HCT116 (cell line): ENCODE results near the gene LACTBL1. TPM values are rescaled to one million over a fixed set of nuclear protein-coding genes. Genes with fewer than 3 reads are reported as not detected.

Source experiments
- ATAC-seq: fragments of 200-7000 bp; cut with Tn5 transposase; 2 replicates; pipeline ENCODE4 v1.9.1; 2020; ENCODE audit warnings: mild to moderate bottlenecking, moderate library complexity
- BruUV-seq: library from RNA; stranded (reverse); fragments of 400-500 nt; replicated peaks from 2 replicates; lab custom pipeline; 2021; lab: Mats Ljungman, UMichigan
- CTCF ChIA-PET: fragments of 300-600 bp; sonication (Branson Sonifier 250); formaldehyde crosslinking; loops from one replicate; lab custom pipeline; 2021; ENCODE audit warnings: antibody characterized with exemption; lab: Charles Lee
- POLR2A ChIA-PET: fragments of 300-600, 350-600 bp; sonication (Branson Sonifier 250); formaldehyde crosslinking; loops from one replicate; lab custom pipeline; 2021; ENCODE audit warnings: antibody characterized with exemption; lab: Charles Lee
- RAD21 ChIA-PET, 2 experiments: fragments of 300-600 bp; sonication (Branson Sonifier 250); formaldehyde crosslinking; loops; one replicate each; lab custom pipeline; 2023; ENCODE audit warnings: low total read pairs in 2 of 2; ENCODE audit not compliant: uncharacterized antibody in 2 of 2, unreplicated experiment in 2 of 2, low non-redundant PET in 1 of 2; lab: Charles Lee
- DNase-seq: peaks from one replicate; pipeline ENCODE4 v3.0.0-alpha.2; 2010; ENCODE audit warnings: low read depth, low spot score
- H2AFZ ChIP-seq: fragments of 200-600 bp; shearing (Covaris generic), sonication (generic); 2 replicates; pipeline ENCODE4 v1.6.1; 2017; ENCODE audit warnings: low read depth, mixed run types, mixed read lengths, antibody characterized with exemption, low read length; ENCODE audit not compliant: poor library complexity, severe bottlenecking
- H3K27ac ChIP-seq: 2 replicates; pipeline ENCODE4 v1.5.1; 2012; ENCODE audit warnings: low read depth, low read length
- H3K27me3 ChIP-seq: fragments of 200-600 bp; sonication (generic); 2 replicates; pipeline ENCODE4 v1.6.1; 2016; ENCODE audit warnings: mixed run types, low read length, mixed read lengths; ENCODE audit not compliant: insufficient read depth
- H3K36me3 ChIP-seq, 2 experiments: fragments of 200-500 bp in 1 of 2; fragments of 200-600 bp in 1 of 2; sonication (Bioruptor generic) in 1 of 2; sonication (generic) in 1 of 2; 2 replicates each; pipeline versions ENCODE4 v1.5.1 to v1.6.1; 2014 to 2016; ENCODE audit warnings: low read length in 2 of 2, inconsistent platforms in 1 of 2, mixed read lengths in 1 of 2, mixed run types in 1 of 2; ENCODE audit not compliant: insufficient read depth in 2 of 2, control insufficient read depth in 1 of 2
- H3K4me1 ChIP-seq, 2 experiments: fragments of 200-600 bp in 1 of 2; sonication (generic) in 1 of 2; 2 replicates each; pipeline versions ENCODE4 v1.5.1 to v1.6.1; 2012 to 2017; ENCODE audit warnings: low read length in 2 of 2, inconsistent platforms in 1 of 2, mild to moderate bottlenecking in 1 of 2, mixed read lengths in 1 of 2, mixed run types in 1 of 2, moderate library complexity in 1 of 2; ENCODE audit not compliant: insufficient read depth in 2 of 2, control insufficient read depth in 1 of 2
- H3K4me2 ChIP-seq: fragments of 200-600 bp; sonication (generic); 2 replicates; pipeline ENCODE4 v1.6.1; 2017; ENCODE audit warnings: mixed run types, low read length, mixed read lengths
- H3K4me3 ChIP-seq, 2 experiments: fragments of 200-600 bp in 1 of 2; sonication (generic) in 1 of 2; replicated peaks in 1 of 2; 2 replicates each; pipeline ENCODE4 v1.5.1; 2011 to 2016; ENCODE audit warnings: low read length in 2 of 2, control low read depth in 1 of 2, low read depth in 1 of 2, mild to moderate bottlenecking in 1 of 2, mixed read lengths in 1 of 2, mixed run types in 1 of 2
- H3K79me2 ChIP-seq: fragments of 200-600 bp; sonication (generic); 2 replicates; pipeline ENCODE4 v1.6.1; 2017; ENCODE audit warnings: mild to moderate bottlenecking, mixed run types, low read length, moderate library complexity, mixed read lengths; ENCODE audit not compliant: insufficient read depth
- H3K9ac ChIP-seq: fragments of 200-600 bp; sonication (generic); 2 replicates; pipeline ENCODE4 v1.6.1; 2016; ENCODE audit warnings: low read length, mixed read lengths
- H3K9me2 ChIP-seq: fragments of 200-600 bp; sonication (generic), shearing (Covaris generic); 2 replicates; pipeline ENCODE4 v1.6.1; 2017; ENCODE audit warnings: mixed run types, mild to moderate bottlenecking, moderate library complexity; ENCODE audit not compliant: insufficient read depth
- H3K9me3 ChIP-seq, 2 experiments: fragments of 200-500 bp in 1 of 2; fragments of 200-600 bp in 1 of 2; sonication (Bioruptor generic) in 1 of 2; sonication (generic) in 1 of 2; 2 replicates each; pipeline ENCODE4 v1.6.1; 2014 to 2017; ENCODE audit warnings: low read length in 2 of 2, mixed read lengths in 2 of 2, inconsistent platforms in 1 of 2, low read depth in 1 of 2, mild to moderate bottlenecking in 1 of 2, mixed run types in 1 of 2, moderate library complexity in 1 of 2; ENCODE audit not compliant: control insufficient read depth in 1 of 2, insufficient read depth in 1 of 2
- H4K20me1 ChIP-seq: fragments of 200-600 bp; sonication (generic), shearing (Covaris generic); 2 replicates; pipeline ENCODE4 v1.6.1; 2017; ENCODE audit warnings: mixed run types, mild to moderate bottlenecking, moderate library complexity; ENCODE audit not compliant: insufficient read depth
- CBX3 ChIP-seq: IDR thresholded peaks from 2 replicates; pipeline ENCODE4 v1.6.1; 2012; ENCODE audit warnings: low read depth
- ELF1 ChIP-seq: IDR thresholded peaks from 2 replicates; pipeline ENCODE4 v1.6.1; 2012; ENCODE audit warnings: low read depth, borderline replicate concordance
- EZH2phosphoT487 ChIP-seq: fragments of 200-600 bp; IDR thresholded peaks from 2 replicates; pipeline ENCODE4 v1.6.1; 2018; ENCODE audit warnings: antibody characterized with exemption, borderline replicate concordance
- JUND ChIP-seq: IDR thresholded peaks from 2 replicates; pipeline ENCODE4 v1.6.1; 2012
- POLR2AphosphoS5 ChIP-seq: IDR thresholded peaks from 2 replicates; pipeline ENCODE4 v1.6.1; 2011; ENCODE audit warnings: mild to moderate bottlenecking, low read depth, low read length, moderate library complexity
- SRF ChIP-seq: IDR thresholded peaks from 2 replicates; pipeline ENCODE4 v1.6.1; 2012; ENCODE audit warnings: low read depth
- ZFX ChIP-seq: fragments of 450-650 bp; IDR thresholded peaks from 2 replicates; pipeline ENCODE4 v1.6.1; 2017
- ZNF274 ChIP-seq: fragments of 200-500 bp; sonication (Bioruptor generic); IDR thresholded peaks from 2 replicates; pipeline ENCODE4 v1.6.1; 2014; ENCODE audit warnings: mild to moderate bottlenecking, low read depth, low read length, inconsistent platforms
- intact Hi-C: fragments of 100-400 bp; cut with micrococcal nuclease; formaldehyde crosslinking; loops from 2 replicates; pipeline ENCODE4 v1.10.0; 2022
- total RNA-seq: library from RNA; stranded (reverse); gene quantifications from one replicate; pipeline ENCODE4 v1.2.1, GENCODE V29; 2021; ENCODE audit not compliant: unreplicated experiment
- TF ChIP-seq, protein P1 (sequence below): IDR thresholded peaks from 2 replicates; pipeline ENCODE4 v1.6.1; 2011; ENCODE audit warnings: mild to moderate bottlenecking, low read length, moderate library complexity; ENCODE audit not compliant: insufficient replicate concordance; ENCODE audit errors: extremely low read depth

The LACTBL1 gene
- total RNA-seq, 1 experiment from 2014 or later, result not detected

DNA sequence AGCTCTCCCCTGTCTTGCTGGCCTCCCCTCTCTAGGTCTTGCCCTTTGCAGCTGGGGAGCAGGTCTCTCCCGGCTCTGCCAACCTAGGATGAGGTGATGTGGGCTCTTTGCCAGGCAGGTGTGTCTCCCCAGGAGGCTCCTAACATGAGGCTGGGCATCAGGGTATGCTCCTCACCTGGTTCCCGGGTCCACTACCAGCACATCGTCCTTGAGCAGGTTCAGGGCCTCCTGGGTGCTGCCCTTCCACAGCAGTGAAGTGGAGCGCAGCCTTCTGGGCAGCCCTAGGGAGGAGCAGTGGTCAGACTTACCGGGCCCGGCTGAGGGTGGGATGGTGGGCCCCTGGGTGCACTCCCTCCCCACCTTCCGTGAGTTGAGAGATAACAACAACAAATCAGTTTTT lies 17.5 kb downstream of the LACTBL1 start (continued):
- TF ChIP-seq POLR2AphosphoS5 (no peak), EZH2phosphoT487 (no peak)
- TF ChIP-seq, protein P1, sequence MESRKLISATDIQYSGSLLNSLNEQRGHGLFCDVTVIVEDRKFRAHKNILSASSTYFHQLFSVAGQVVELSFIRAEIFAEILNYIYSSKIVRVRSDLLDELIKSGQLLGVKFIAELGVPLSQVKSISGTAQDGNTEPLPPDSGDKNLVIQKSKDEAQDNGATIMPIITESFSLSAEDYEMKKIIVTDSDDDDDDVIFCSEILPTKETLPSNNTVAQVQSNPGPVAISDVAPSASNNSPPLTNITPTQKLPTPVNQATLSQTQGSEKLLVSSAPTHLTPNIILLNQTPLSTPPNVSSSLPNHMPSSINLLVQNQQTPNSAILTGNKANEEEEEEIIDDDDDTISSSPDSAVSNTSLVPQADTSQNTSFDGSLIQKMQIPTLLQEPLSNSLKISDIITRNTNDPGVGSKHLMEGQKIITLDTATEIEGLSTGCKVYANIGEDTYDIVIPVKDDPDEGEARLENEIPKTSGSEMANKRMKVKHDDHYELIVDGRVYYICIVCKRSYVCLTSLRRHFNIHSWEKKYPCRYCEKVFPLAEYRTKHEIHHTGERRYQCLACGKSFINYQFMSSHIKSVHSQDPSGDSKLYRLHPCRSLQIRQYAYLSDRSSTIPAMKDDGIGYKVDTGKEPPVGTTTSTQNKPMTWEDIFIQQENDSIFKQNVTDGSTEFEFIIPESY, result no peak

GRCh38 chr1:22953740-22954141 lies 18.9 kb downstream of the LACTBL1 start:
- ATAC-seq, result no peak
- Histone ChIP-seq H3K9ac (no peak overlapping the region), H3K27me3 (no peaks in the 10 kb centered on the region), H3K4me3 (no peak overlapping the region), H3K9me2 (no peaks in the 10 kb centered on the region), H3K36me3 (no peaks in the 10 kb centered on the region), H2AFZ (no peak overlapping the region), H3K4me2 (no peak overlapping the region), H3K4me1 (no peaks in the 10 kb centered on the region), H4K20me1 (no peaks in the 10 kb centered on the region), H3K9me3 (no peaks in the 10 kb centered on the region), H3K79me2 (no peaks in the 10 kb centered on the region), H3K27ac (no peak overlapping the region)
- ChIA-PET RAD21 (no interaction called here), CTCF (no interaction called here), POLR2A (no interaction called here)
- intact Hi-C loops, result no loop called here
- DNase-seq, result no peak
- no TSS peak for BruUV-seq
- TF ChIP-seq CBX3, result no peak
- TF ChIP-seq EZH2phosphoT487, result no peak
- TF ChIP-seq JUND, result no peak

DNA sequence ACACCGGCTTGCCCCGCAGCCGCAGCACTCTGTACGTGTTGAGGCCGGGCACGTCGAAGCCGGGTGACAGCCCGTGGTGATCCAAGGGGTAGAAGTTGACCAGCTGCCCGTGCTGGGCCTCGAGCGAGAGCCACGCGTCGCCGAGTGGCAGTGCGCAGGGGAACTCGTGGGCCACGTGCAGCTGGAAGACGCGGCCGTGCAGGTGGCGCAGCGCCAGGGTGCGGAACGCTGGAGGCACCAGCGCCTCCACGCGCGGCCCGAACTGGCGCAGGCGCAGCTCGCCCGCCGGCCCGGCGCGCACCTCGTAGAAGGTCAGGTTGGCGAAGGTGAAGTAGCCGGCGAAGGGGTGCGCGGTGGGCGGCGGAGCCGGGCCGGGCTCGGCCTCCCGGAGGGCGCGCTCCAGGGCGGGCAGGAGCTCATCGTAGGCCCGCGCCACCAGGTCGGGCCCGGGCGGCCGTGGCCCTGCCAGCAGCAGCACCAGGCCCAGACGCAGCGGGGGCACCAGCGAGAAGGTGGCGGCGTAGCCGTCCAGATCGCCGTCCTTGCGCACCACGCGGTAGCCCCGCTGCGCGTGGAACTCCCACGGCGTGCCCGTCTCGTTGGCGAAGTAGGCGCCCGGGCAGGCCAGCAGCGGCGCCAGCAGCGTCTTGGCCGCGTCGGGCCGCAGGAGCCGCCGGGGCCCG lies 19.5 kb downstream of the LACTBL1 start:
- RAD21 ChIA-PET, result no interaction called here
- no peaks in the 10 kb centered on the region for H3K36me3 ChIP-seq
- H3K4me2 ChIP-seq, result no peak overlapping the region
- H3K4me3 ChIP-seq, result no peak overlapping the region
- TF ChIP-seq ZNF274, result no peak
- TF ChIP-seq SRF, result no peak
- no peak for TF ChIP-seq EZH2phosphoT487
- TF ChIP-seq POLR2AphosphoS5, result no peak
- no peak for TF ChIP-seq ELF1
- no peak for TF ChIP-seq ZFX
- TF ChIP-seq, all 23 proteins: peak for 0
- H3K4me1 ChIP-seq, result no peaks in the 10 kb centered on the region
- ChIA-PET POLR2A (no interaction called here), CTCF (no interaction called here)
- H3K79me2 ChIP-seq, result no peaks in the 10 kb centered on the region
- DNase-seq (no peak), ATAC-seq (no peak)
- H3K27ac ChIP-seq, result no peak overlapping the region
- BruUV-seq, result no TSS peak
- no peaks in the 10 kb centered on the region for H3K9me2 ChIP-seq
- no peak overlapping the region for H2AFZ ChIP-seq
- intact Hi-C loops, result no loop called here
- no peak overlapping the region for H3K9ac ChIP-seq
- H3K9me3 ChIP-seq, result no peaks in the 10 kb centered on the region
- no peaks in the 10 kb centered on the region for H4K20me1 ChIP-seq
- no peaks in the 10 kb centered on the region for H3K27me3 ChIP-seq
